Hepatic stellate cell (primary cell): Measurements from ENCODE around the gene RGCC.

Experiments
- DNase-seq: peaks from one replicate; pipeline ENCODE4 v3.0.0; 2011; ENCODE audit warnings: low spot score

The RGCC gene

GRCh38 chr13:41516760-41517159 is 59.4 kb downstream of the RGCC start:
- no peak for DNase-seq

GRCh38 chr13:41520016-41520659 is 62.8 kb downstream of the RGCC start:
- DNase-seq, result no peak
